ENCODE measurements around the gene PTPRD.

DNA sequence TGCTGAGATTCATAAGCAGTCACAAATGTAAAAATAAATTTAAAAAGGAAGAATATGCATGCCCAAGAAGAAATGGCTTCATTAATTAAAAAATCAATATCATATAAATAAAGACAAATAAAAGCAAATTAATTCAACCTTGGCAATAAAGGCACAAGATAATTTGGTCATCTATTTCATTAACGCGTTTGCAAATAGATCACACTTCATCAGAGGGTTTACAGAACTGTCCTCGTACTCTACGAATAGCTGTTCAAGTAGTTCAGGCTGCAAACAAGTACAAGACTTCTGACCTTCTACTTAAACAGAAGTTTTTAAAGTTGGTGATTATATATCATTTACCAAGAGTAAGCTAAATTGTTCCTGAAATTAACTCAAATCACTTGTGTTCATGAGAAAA, 2038.0 kb downstream of the PTPRD start:
- TF ChIP-seq CTCF (IDR thresholded peaks at IDR 0.05) (no peak), EZH2 (IDR thresholded peaks at IDR 0.05; ENCODE audit: borderline replicate concordance, insufficient read depth, low read depth, low read length, poor library complexity, severe bottlenecking) (no peak)

Measured in B cell (primary cell).